HepG2 (cell line): Measurements from ENCODE around the gene NDUFA8. TPM values are rescaled to one million over a fixed set of nuclear protein-coding genes. Genes with fewer than 3 reads are reported as not detected.

Experiments used
- ATAC-seq: fragments of 200-7000 bp; cut with Tn5 transposase; 3 replicates; pipeline ENCODE4 v1.9.1; 2020; ENCODE audit warnings: mild to moderate bottlenecking, moderate library complexity
- BruUV-seq: library from RNA; stranded (reverse); fragments of 400-500 nt; replicated peaks from 2 replicates; lab custom pipeline; 2021; lab: Mats Ljungman, UMichigan
- CTCF ChIA-PET: fragments of 300-600 bp; formaldehyde crosslinking; extraction: SDS; loops from one replicate; lab custom pipeline; 2021; ENCODE audit warnings: low total read pairs, inconsistent platforms, low intra/inter-chr PET ratio; lab: Yijun Ruan, JAX
- POLR2A ChIA-PET: fragments of 350-600 bp; sonication (Branson Sonifier 250); formaldehyde crosslinking; loops from one replicate; lab custom pipeline; 2020; ENCODE audit warnings: antibody characterized with exemption, inconsistent platforms; lab: Yijun Ruan, JAX
- DNase-seq: peaks from one replicate; pipeline ENCODE4 v3.0.0-alpha.2; 2015; ENCODE audit warnings: low spot score
- FAIRE-seq: peaks from 3 replicates; lab custom pipeline; 2011; peaks lifted over from hg19 to GRCh38; lab: Jason Lieb, UNC
- H2AFZ ChIP-seq: one replicate; pipeline ENCODE4 v1.6.1; 2011; ENCODE audit warnings: low read length, inconsistent platforms
- H3K27ac ChIP-seq: fragments of 300-600 bp; 3 replicates; pipeline ENCODE4 v1.8.0; 2011; ENCODE audit warnings: mixed run types, mild to moderate bottlenecking, mixed read lengths, low read length, inconsistent platforms; ENCODE audit not compliant: insufficient read depth; ENCODE audit errors: extremely low read length
- H3K27me3 ChIP-seq, 2 experiments: fragments of 200-600 bp in 1 of 2; 2 replicates in 1 of 2; 3 replicates in 1 of 2; pipeline versions ENCODE4 v1.6.0 to v1.8.0; 2011; ENCODE audit warnings: low read length in 2 of 2, mild to moderate bottlenecking in 2 of 2, moderate library complexity in 2 of 2, inconsistent platforms in 1 of 2; ENCODE audit not compliant: insufficient read depth in 2 of 2, control insufficient read depth in 1 of 2
- H3K36me3 ChIP-seq, 2 experiments: fragments of 200-600 bp in 1 of 2; replicated peaks in 1 of 2; 2 replicates in 1 of 2; 3 replicates in 1 of 2; pipeline versions ENCODE4 v1.5.1 to v1.8.0; 2011; ENCODE audit warnings: low read length in 2 of 2, inconsistent platforms in 1 of 2; ENCODE audit not compliant: insufficient read depth in 2 of 2, control insufficient read depth in 1 of 2
- H3K4me1 ChIP-seq: 2 replicates; pipeline ENCODE4 v1.5.1; 2012; ENCODE audit warnings: low read length, inconsistent platforms; ENCODE audit not compliant: insufficient read depth
- H3K4me2 ChIP-seq: 2 replicates; pipeline ENCODE4 v1.6.0; 2011; ENCODE audit warnings: low read depth, low read length, inconsistent platforms
- H3K4me3 ChIP-seq, 3 experiments: fragments of 200-600 bp in 1 of 3; sonication (generic), shearing (Covaris generic) in 1 of 3; replicated peaks in 1 of 3; 2 replicates each; pipeline ENCODE4 v1.5.1; 2011 to 2016; ENCODE audit warnings: low read length in 3 of 3, inconsistent platforms in 2 of 3, low read depth in 2 of 3, mild to moderate bottlenecking in 2 of 3, control low read depth in 1 of 3, mixed read lengths in 1 of 3; ENCODE audit not compliant: insufficient read depth in 1 of 3
- H3K79me2 ChIP-seq: one replicate; pipeline ENCODE4 v1.6.1; 2011; ENCODE audit warnings: low read length, inconsistent platforms; ENCODE audit not compliant: insufficient read depth
- H3K9ac ChIP-seq: 2 replicates; pipeline ENCODE4 v1.6.0; 2011; ENCODE audit warnings: mild to moderate bottlenecking, low read depth, low read length, inconsistent platforms; ENCODE audit not compliant: insufficient read depth
- H3K9me3 ChIP-seq: 2 replicates; pipeline ENCODE4 v1.5.1; 2012; ENCODE audit warnings: mild to moderate bottlenecking, low read length
- H4K20me1 ChIP-seq: 2 replicates; pipeline ENCODE4 v1.6.0; 2011; ENCODE audit warnings: inconsistent platforms, mild to moderate bottlenecking, low read length, moderate library complexity; ENCODE audit not compliant: insufficient read depth
- SCMH1 ChIP-seq: sonication (generic); formaldehyde crosslinking; IDR thresholded peaks from 2 replicates; pipeline ENCODE4 v1.9.0; 2021; ENCODE audit warnings: missing genetic modification reagents, mild to moderate bottlenecking, borderline replicate concordance
- ZNF780A ChIP-seq: sonication (generic); formaldehyde crosslinking; IDR thresholded peaks from 2 replicates; pipeline ENCODE4 v1.8.0; 2022; ENCODE audit warnings: mild to moderate bottlenecking, missing genetic modification reagents, moderate library complexity
- ZSCAN25 ChIP-seq: sonication (generic); formaldehyde crosslinking; IDR thresholded peaks from 2 replicates; pipeline ENCODE4 v1.8.0; 2022; ENCODE audit warnings: mild to moderate bottlenecking, missing genetic modification reagents
- WGBS: methylation state at CpG from one replicate; pipeline ENCODE4 v1.1.6; 2017; ENCODE audit warnings: low lambda C conversion rate; 5-methylcytosine and 5-hydroxymethylcytosine counted together
- in situ Hi-C: cut with HindIII; loops from 2 replicates; pipeline ENCODE4 v1.10.0; 2017; ENCODE audit warnings: low pct_unique_long_range_greater_than_20kb; ENCODE audit not compliant: extremely low pct_ligation_motif_present
- intact Hi-C: fragments of 100-400 bp; cut with micrococcal nuclease; formaldehyde crosslinking; loops from one replicate; pipeline ENCODE4 v1.10.0; 2022; ENCODE audit not compliant: unreplicated experiment
- polyA plus RNA-seq, 8 experiments: library from polyadenylated mRNA; depleted of rRNA in 3 of 8; stranded (reverse) in 7 of 8; unstranded in 1 of 8; fragments of >200 nt; fragmentation: Illumina TruSeq in 4 of 8; extraction: Trizol in 4 of 8; gene quantifications; 2 replicates each; pipeline versions ENCODE4 v1.2.1 to v1.2.3, GENCODE V29; 2011 to 2016; ENCODE audit warnings: low read depth in 4 of 8, missing spikeins in 1 of 8, mixed read lengths in 1 of 8; ENCODE audit not compliant: insufficient read depth in 1 of 8
- total RNA-seq, 5 experiments: library from RNA; depleted of rRNA; stranded (reverse); fragments of >200 nt; fragmentation: Illumina TruSeq; extraction: Trizol; gene quantifications; 2 replicates each; pipeline ENCODE4 v1.2.3, GENCODE V29; 2016; ENCODE audit warnings: low read depth in 1 of 5

The NDUFA8 gene
- total and polyA plus RNA-seq, 2 of the 13 experiments (the other 11 are each of a cell fraction or from before 2014, with no cell fraction given), result 68.6 to 71.7 TPM

GRCh38 chr9:122197426-122197825, 37.8 kb upstream of the NDUFA8 start:
- DNase-seq (no peak), ATAC-seq (peak; percentile 70), FAIRE-seq (no peak)
- TF ChIP-seq ZNF780A (CRISPR knock-in tag) (no peak), ZSCAN25 (peak; percentile 48; the same call in 1 of the 2 replicates)
- Histone ChIP-seq H3K36me3 (no peaks in the 10 kb centered on the region), H3K9ac (no peak overlapping the region), H3K4me1 (peaks cover 34% of the 10 kb centered on the region), H3K4me3 (peak overlapping the region in 1 of 3 experiments; percentile 18; a peak in 3 of 6 replicates), H2AFZ (no peak overlapping the region), H3K79me2 (no peaks in the 10 kb centered on the region), H3K9me3 (no peaks in the 10 kb centered on the region), H3K27ac (no peak overlapping the region), H4K20me1 (no peaks in the 10 kb centered on the region), H3K4me2 (peak overlapping the region; percentile 60), H3K27me3 (no peaks in the 10 kb centered on the region)
- intact Hi-C loops, result no loop called here
- in situ Hi-C loops, result no loop called here
- POLR2A ChIA-PET, result no interaction called here
- BruUV-seq, result no TSS peak
- CTCF ChIA-PET, result no interaction called here
- 22% methylated on average over 6 of the region's 7 CpGs for WGBS

GRCh38 chr9:122195875-122196274, 36.3 kb upstream of the NDUFA8 start:
- no peaks in the 10 kb centered on the region for H3K36me3 ChIP-seq
- H3K4me2 ChIP-seq, result no peak overlapping the region
- ATAC-seq (no peak), FAIRE-seq (no peak), DNase-seq (no peak)
- 87% methylated on average over 4 of the region's 4 CpGs for WGBS
- no peaks in the 10 kb centered on the region for H3K79me2 ChIP-seq
- no peak overlapping the region for H2AFZ ChIP-seq
- peaks cover 49% of the 10 kb centered on the region for H3K4me1 ChIP-seq
- CTCF ChIA-PET, result no interaction called here
- POLR2A ChIA-PET, result no interaction called here
- TF ChIP-seq SCMH1 (CRISPR knock-in tag), result no peak
- no peak overlapping the region for H3K4me3 ChIP-seq
- no peaks in the 10 kb centered on the region for H3K27me3 ChIP-seq
- H3K27ac ChIP-seq, result no peak overlapping the region
- H3K9me3 ChIP-seq, result no peaks in the 10 kb centered on the region
- in situ Hi-C loops, result no loop called here
- no peaks in the 10 kb centered on the region for H4K20me1 ChIP-seq
- no TSS peak for BruUV-seq
- intact Hi-C loops, result no loop called here
- H3K9ac ChIP-seq, result no peak overlapping the region
